WTC11 (cell line): ENCODE data around the gene LAMA5. TPM values are rescaled to one million over a fixed set of nuclear protein-coding genes. Genes with fewer than 3 reads are reported as not detected.

ENCODE experiments used
- ATF2 ChIP-seq: sonication (generic); formaldehyde crosslinking; IDR thresholded peaks from 2 replicates; pipeline ENCODE4 v1.8.1; 2022; ENCODE audit warnings: low read depth, missing genetic modification reagents, borderline replicate concordance
- ATF3 ChIP-seq: sonication (generic); formaldehyde crosslinking; conservative IDR thresholded peaks from 2 replicates; pipeline ENCODE4 v1.8.1; 2022; ENCODE audit warnings: mild to moderate bottlenecking, missing genetic modification reagents
- CBFB ChIP-seq: sonication (generic); formaldehyde crosslinking; IDR thresholded peaks from 2 replicates; pipeline ENCODE4 v1.8.1; 2022; ENCODE audit warnings: mild to moderate bottlenecking, low read depth, missing genetic modification reagents
- CTCF ChIP-seq: fragments of 200-600 bp; IDR thresholded peaks from 2 replicates; pipeline ENCODE4 v1.8.0; 2022; ENCODE audit warnings: antibody characterized with exemption
- ELF4 ChIP-seq: sonication (generic); formaldehyde crosslinking; IDR thresholded peaks from 2 replicates; pipeline ENCODE4 v1.8.1; 2022; ENCODE audit warnings: low read depth, mild to moderate bottlenecking, moderate library complexity, missing genetic modification reagents
- EMX1 ChIP-seq: fragments of 250-450 bp; sonication (Bioruptor Pico); IDR thresholded peaks from 2 replicates; pipeline ENCODE4 v1.8.0; 2021; ENCODE audit warnings: mild to moderate bottlenecking
- FOXK1 ChIP-seq: sonication (generic); formaldehyde crosslinking; IDR thresholded peaks from 2 replicates; pipeline ENCODE4 v1.8.0; 2022; ENCODE audit warnings: mild to moderate bottlenecking, moderate library complexity, missing genetic modification reagents
- GRHL2 ChIP-seq: fragments of 250-450 bp; sonication (Bioruptor Pico); IDR thresholded peaks from 2 replicates; pipeline ENCODE4 v1.8.0; 2022; ENCODE audit warnings: mild to moderate bottlenecking, moderate library complexity; ENCODE audit not compliant: insufficient replicate concordance, severe bottlenecking
- JAZF1 ChIP-seq: fragments of 250-450 bp; sonication (Bioruptor Pico); IDR thresholded peaks from 2 replicates; pipeline ENCODE4 v1.9.0; 2021; ENCODE audit warnings: moderate library complexity, mild to moderate bottlenecking, inconsistent platforms
- NR1H2 ChIP-seq: sonication (generic); formaldehyde crosslinking; IDR thresholded peaks from 2 replicates; pipeline ENCODE4 v1.9.0; 2021; ENCODE audit warnings: mild to moderate bottlenecking, moderate library complexity, missing genetic modification reagents
- NR3C1 ChIP-seq: sonication (generic); formaldehyde crosslinking; conservative IDR thresholded peaks from 2 replicates; pipeline ENCODE4 v1.8.1; 2023; ENCODE audit warnings: low read depth, mild to moderate bottlenecking, missing genetic modification reagents
- OVOL2 ChIP-seq: fragments of 250-450 bp; sonication (Bioruptor Pico); IDR thresholded peaks from 2 replicates; pipeline ENCODE4 v1.9.0; 2021; ENCODE audit warnings: mild to moderate bottlenecking, borderline replicate concordance
- PREB ChIP-seq: sonication (generic); formaldehyde crosslinking; IDR thresholded peaks from 2 replicates; pipeline ENCODE4 v1.8.1; 2022; ENCODE audit warnings: mild to moderate bottlenecking, missing genetic modification reagents, moderate library complexity, borderline replicate concordance
- PRRX2 ChIP-seq: fragments of 250-450 bp; sonication (Bioruptor Pico); IDR thresholded peaks from 2 replicates; pipeline ENCODE4 v1.8.0; 2021; ENCODE audit warnings: mild to moderate bottlenecking
- ZBTB21 ChIP-seq: sonication (generic); formaldehyde crosslinking; IDR thresholded peaks from 2 replicates; pipeline ENCODE4 v1.8.1; 2023; ENCODE audit warnings: mild to moderate bottlenecking, missing genetic modification reagents, borderline replicate concordance
- ZMAT4 ChIP-seq: fragments of 250-450 bp; sonication (Bioruptor Pico); IDR thresholded peaks from 2 replicates; pipeline ENCODE4 v1.9.0; 2021; ENCODE audit warnings: mild to moderate bottlenecking
- ZNF423 ChIP-seq: fragments of 250-450 bp; sonication (Bioruptor Pico); IDR thresholded peaks from 2 replicates; pipeline ENCODE4 v2.1.2; 2022; ENCODE audit warnings: mild to moderate bottlenecking, moderate library complexity
- total RNA-seq: library from RNA; stranded (reverse); gene quantifications from 3 replicates; pipeline ENCODE4 v1.2.3, GENCODE V29; 2021
- TF ChIP-seq, protein P1 (sequence below): sonication (generic); formaldehyde crosslinking; IDR thresholded peaks from 2 replicates; pipeline ENCODE4 v1.8.1; 2023; ENCODE audit warnings: mild to moderate bottlenecking, missing genetic modification reagents, borderline replicate concordance

LAMA5 gene
- total RNA-seq, 1 experiment from 2014 or later = 329 TPM

GRCh38 chr20:62386383-62387218 is 19.5 kb upstream of the LAMA5 start, which contains the start of gene RPS21 (continued):
- TF ChIP-seq, protein P1, sequence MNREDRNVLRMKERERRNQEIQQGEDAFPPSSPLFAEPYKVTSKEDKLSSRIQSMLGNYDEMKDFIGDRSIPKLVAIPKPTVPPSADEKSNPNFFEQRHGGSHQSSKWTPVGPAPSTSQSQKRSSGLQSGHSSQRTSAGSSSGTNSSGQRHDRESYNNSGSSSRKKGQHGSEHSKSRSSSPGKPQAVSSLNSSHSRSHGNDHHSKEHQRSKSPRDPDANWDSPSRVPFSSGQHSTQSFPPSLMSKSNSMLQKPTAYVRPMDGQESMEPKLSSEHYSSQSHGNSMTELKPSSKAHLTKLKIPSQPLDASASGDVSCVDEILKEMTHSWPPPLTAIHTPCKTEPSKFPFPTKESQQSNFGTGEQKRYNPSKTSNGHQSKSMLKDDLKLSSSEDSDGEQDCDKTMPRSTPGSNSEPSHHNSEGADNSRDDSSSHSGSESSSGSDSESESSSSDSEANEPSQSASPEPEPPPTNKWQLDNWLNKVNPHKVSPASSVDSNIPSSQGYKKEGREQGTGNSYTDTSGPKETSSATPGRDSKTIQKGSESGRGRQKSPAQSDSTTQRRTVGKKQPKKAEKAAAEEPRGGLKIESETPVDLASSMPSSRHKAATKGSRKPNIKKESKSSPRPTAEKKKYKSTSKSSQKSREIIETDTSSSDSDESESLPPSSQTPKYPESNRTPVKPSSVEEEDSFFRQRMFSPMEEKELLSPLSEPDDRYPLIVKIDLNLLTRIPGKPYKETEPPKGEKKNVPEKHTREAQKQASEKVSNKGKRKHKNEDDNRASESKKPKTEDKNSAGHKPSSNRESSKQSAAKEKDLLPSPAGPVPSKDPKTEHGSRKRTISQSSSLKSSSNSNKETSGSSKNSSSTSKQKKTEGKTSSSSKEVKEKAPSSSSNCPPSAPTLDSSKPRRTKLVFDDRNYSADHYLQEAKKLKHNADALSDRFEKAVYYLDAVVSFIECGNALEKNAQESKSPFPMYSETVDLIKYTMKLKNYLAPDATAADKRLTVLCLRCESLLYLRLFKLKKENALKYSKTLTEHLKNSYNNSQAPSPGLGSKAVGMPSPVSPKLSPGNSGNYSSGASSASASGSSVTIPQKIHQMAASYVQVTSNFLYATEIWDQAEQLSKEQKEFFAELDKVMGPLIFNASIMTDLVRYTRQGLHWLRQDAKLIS = peak; percentile 72; the same call in 1 of the 2 replicates
- TF ChIP-seq CBFB (CRISPR knock-in tag) = peak; percentile 83; the same call in 1 of the 2 replicates
- TF ChIP-seq ATF2 (CRISPR knock-in tag) = no peak
- no peak for TF ChIP-seq CTCF
- no peak for TF ChIP-seq PRRX2 (CRISPR knock-in tag)
- no peak for TF ChIP-seq JAZF1
- no peak for TF ChIP-seq EMX1 (CRISPR knock-in tag)
- TF ChIP-seq ZBTB21 (CRISPR knock-in tag) = peak; percentile 58; the same call in 1 of the 2 replicates
- no peak for TF ChIP-seq ATF3 (CRISPR knock-in tag)
- no peak for TF ChIP-seq ZMAT4 (CRISPR knock-in tag)
- no peak for TF ChIP-seq NR3C1 (CRISPR knock-in tag)
- 0 out of 2 replicates have a peak, but pooled peaks have one; percentile 86 for TF ChIP-seq PREB (CRISPR knock-in tag)
- no peak for TF ChIP-seq ELF4 (CRISPR knock-in tag)
- TF ChIP-seq ZNF423 (CRISPR knock-in tag) = peak; percentile 89
- TF ChIP-seq GRHL2 = no peak
- TF ChIP-seq FOXK1 (CRISPR knock-in tag) = peak; percentile 82; the same call in 1 of the 2 replicates
- no peak for TF ChIP-seq OVOL2 (CRISPR knock-in tag)
- no peak for TF ChIP-seq NR1H2 (CRISPR knock-in tag)
